Activated CD4-positive, alpha-beta T cell treated with anti-CD3 and anti-CD28 coated beads, Interleukin-2, amount 50 U/mL, for 4 hours (primary cell): ENCODE measurements around the gene MAML3.

Experiments used
- DNase-seq, 2 experiments: peaks; one replicate each; pipeline ENCODE4 v3.0.0-alpha.2; 2020

Gene MAML3

GRCh38 chr4:139797287-139797686, 356.7 kb downstream of the MAML3 start:
- no peak for DNase-seq

GRCh38 chr4:139795527-139796314, 358.3 kb downstream of the MAML3 start:
- no peak for DNase-seq

- no peak for DNase-seq
Observed at GRCh38 chr4:139794158-139794954, 359.6 kb downstream of the MAML3 start.

- DNase-seq, result no peak
Observed at GRCh38 chr4:139791681-139792080, 362.3 kb downstream of the MAML3 start.

- DNase-seq, result no peak
Observed at GRCh38 chr4:139790291-139790690, 363.7 kb downstream of the MAML3 start.

GRCh38 chr4:139789096-139789654, 364.8 kb downstream of the MAML3 start:
- no peak for DNase-seq

- DNase-seq, result no peak
Observed at GRCh38 chr4:139786494-139787354, 367.3 kb downstream of the MAML3 start.

- DNase-seq, result no peak
Observed at GRCh38 chr4:139785356-139785755, 368.6 kb downstream of the MAML3 start.

GRCh38 chr4:139783741-139784484, 370.1 kb downstream of the MAML3 start:
- no peak for DNase-seq

GRCh38 chr4:139782926-139783522, 371.0 kb downstream of the MAML3 start:
- DNase-seq, result no peak

GRCh38 chr4:139781066-139781465, 372.9 kb downstream of the MAML3 start:
- no peak for DNase-seq

- no peak for DNase-seq
Observed at GRCh38 chr4:139779691-139780090, 374.3 kb downstream of the MAML3 start.

GRCh38 chr4:139777757-139778156, 376.2 kb downstream of the MAML3 start:
- DNase-seq, result no peak

- no peak for DNase-seq
Observed at GRCh38 chr4:139776235-139776634, 377.7 kb downstream of the MAML3 start.

GRCh38 chr4:139774759-139775487, 379.1 kb downstream of the MAML3 start:
- DNase-seq, result no peak

GRCh38 chr4:139773560-139774318, 380.2 kb downstream of the MAML3 start:
- no peak for DNase-seq

GRCh38 chr4:139770361-139770760, 383.6 kb downstream of the MAML3 start:
- DNase-seq, result no peak

GRCh38 chr4:139769364-139769763, 384.6 kb downstream of the MAML3 start:
- no peak for DNase-seq

- DNase-seq, result no peak
Observed at GRCh38 chr4:139768896-139769295, 385.1 kb downstream of the MAML3 start.

- DNase-seq, result no peak
Observed at GRCh38 chr4:139768366-139768765, 385.6 kb downstream of the MAML3 start.
